ENCODE results near the gene RAB22A.

- TF ChIP-seq GATA2 (IDR thresholded peaks at IDR 0.05; ENCODE audit: low read depth, low read length), result no peak
- TF ChIP-seq GATA3 (IDR thresholded peaks at IDR 0.05; ENCODE audit: low read depth, low read length), result no peak
Measured at GRCh38 chr20:58378704-58379103, 69.2 kb downstream of the RAB22A start.

All from SH-SY5Y (cell line).